IMR-90 (cell line): ENCODE measurements around the gene CBX3. TPM values are rescaled to one million over a fixed set of nuclear protein-coding genes. Genes with fewer than 3 reads are reported as not detected.
A peak's percentile ranks its signal among the peaks of the same experiment; 100 is the strongest.

Experiments used
- ATAC-seq: fragments of 200-7000 bp; cut with Tn5 transposase; 2 replicates; pipeline ENCODE4 v1.9.1; 2020; ENCODE audit warnings: low read depth, mild to moderate bottlenecking, moderate library complexity
- BruUV-seq: library from RNA; stranded (reverse); fragments of 400-500 nt; replicated peaks from 2 replicates; lab custom pipeline; 2021; lab: Mats Ljungman, UMichigan
- CTCF ChIA-PET: fragments of 300-600 bp; formaldehyde crosslinking; extraction: SDS; loops from one replicate; lab custom pipeline; 2021; ENCODE audit warnings: antibody characterized with exemption; lab: Yijun Ruan, JAX
- POLR2A ChIA-PET: fragments of 300-600 bp; sonication (Branson Sonifier 250); formaldehyde crosslinking; loops from one replicate; lab custom pipeline; 2022; ENCODE audit warnings: antibody characterized with exemption; ENCODE audit not compliant: unreplicated experiment; lab: Charles Lee
- DNase-seq: peaks from one replicate; pipeline ENCODE4 v3.0.0; 2013
- H2AFZ ChIP-seq: replicated peaks from 2 replicates; pipeline ENCODE3; 2013; ENCODE audit warnings: low read length, mild to moderate bottlenecking; ENCODE audit not compliant: poor library complexity
- H2AK5ac ChIP-seq: 2 replicates; pipeline ENCODE4 v1.6.1; 2013; ENCODE audit warnings: low read depth, low read length, inconsistent platforms
- H2AK9ac ChIP-seq: replicated peaks from 2 replicates; pipeline ENCODE3; 2013; ENCODE audit warnings: mild to moderate bottlenecking, low read depth, low read length, moderate library complexity; ENCODE audit not compliant: poor library complexity
- H2BK120ac ChIP-seq: 2 replicates; pipeline ENCODE4 v1.6.1; 2013; ENCODE audit warnings: low read depth, low read length, inconsistent platforms
- H2BK15ac ChIP-seq: 3 replicates; pipeline ENCODE4 v1.6.1; 2013; ENCODE audit warnings: low read depth, low read length, inconsistent platforms
- H2BK20ac ChIP-seq: 2 replicates; pipeline ENCODE4 v1.6.1; 2013; ENCODE audit warnings: low read depth, mild to moderate bottlenecking, inconsistent platforms, low read length, moderate library complexity
- H2BK5ac ChIP-seq: 2 replicates; pipeline ENCODE4 v1.6.1; 2013; ENCODE audit warnings: mild to moderate bottlenecking, low read depth, low read length, inconsistent platforms; ENCODE audit not compliant: poor library complexity, severe bottlenecking
- H3K14ac ChIP-seq: replicated peaks from 2 replicates; pipeline ENCODE4 v1.6.1; 2013; ENCODE audit warnings: low read depth, low read length, inconsistent platforms
- H3K18ac ChIP-seq: 2 replicates; pipeline ENCODE4 v1.6.1; 2013; ENCODE audit warnings: low read depth, low read length, control low read depth
- H3K23ac ChIP-seq: 2 replicates; pipeline ENCODE4 v1.6.1; 2013; ENCODE audit warnings: low read depth, low read length, inconsistent platforms
- H3K27ac ChIP-seq: 2 replicates; pipeline ENCODE4 v1.5.1; 2013; ENCODE audit warnings: mild to moderate bottlenecking, control low read depth, low read length; ENCODE audit not compliant: insufficient read depth
- H3K27me3 ChIP-seq: 2 replicates; pipeline ENCODE4 v1.6.1; 2013; ENCODE audit warnings: low read length; ENCODE audit not compliant: control insufficient read depth, insufficient read depth
- H3K36me3 ChIP-seq: 2 replicates; pipeline ENCODE4 v1.6.1; 2013; ENCODE audit warnings: low read length, mixed read lengths; ENCODE audit not compliant: control insufficient read depth, insufficient read depth
- H3K4ac ChIP-seq: 2 replicates; pipeline ENCODE4 v1.6.1; 2013; ENCODE audit warnings: low read depth, low read length, inconsistent platforms
- H3K4me1 ChIP-seq: 2 replicates; pipeline ENCODE4 v1.6.1; 2013; ENCODE audit warnings: low read length, mixed read lengths; ENCODE audit not compliant: control insufficient read depth, insufficient read depth
- H3K4me2 ChIP-seq: 2 replicates; pipeline ENCODE4 v1.6.1; 2013; ENCODE audit warnings: low read depth, mild to moderate bottlenecking, control low read depth, low read length, moderate library complexity
- H3K4me3 ChIP-seq: 2 replicates; pipeline ENCODE4 v1.5.1; 2013; ENCODE audit warnings: low read depth, mild to moderate bottlenecking, control low read depth, low read length, moderate library complexity; ENCODE audit not compliant: insufficient read depth
- H3K56ac ChIP-seq: 2 replicates; pipeline ENCODE4 v1.6.1; 2013; ENCODE audit warnings: low read length, inconsistent platforms; ENCODE audit not compliant: insufficient read depth; ENCODE audit errors: extremely low read depth
- H3K79me1 ChIP-seq, 2 experiments: 2 replicates each; pipeline ENCODE4 v1.6.1; 2013; ENCODE audit warnings: low read length in 2 of 2, inconsistent platforms in 1 of 2, low read depth in 1 of 2
- H3K9ac ChIP-seq: 2 replicates; pipeline ENCODE4 v1.6.1; 2013; ENCODE audit warnings: low read depth, low read length, control low read depth
- H3K9me1 ChIP-seq: 2 replicates; pipeline ENCODE4 v1.6.1; 2013; ENCODE audit warnings: low read length, inconsistent platforms; ENCODE audit not compliant: insufficient read depth
- H3K9me3 ChIP-seq: 2 replicates; pipeline ENCODE4 v1.6.1; 2013; ENCODE audit warnings: low read length; ENCODE audit not compliant: control insufficient read depth, insufficient read depth
- H4K20me1 ChIP-seq: 2 replicates; pipeline ENCODE4 v1.6.1; 2013; ENCODE audit warnings: low read length, inconsistent platforms; ENCODE audit not compliant: insufficient read depth
- H4K5ac ChIP-seq: 2 replicates; pipeline ENCODE4 v1.6.1; 2013; ENCODE audit warnings: mild to moderate bottlenecking, low read depth, low read length, control low read depth
- H4K8ac ChIP-seq, 2 experiments: 2 replicates each; pipeline ENCODE4 v1.6.1; 2013; ENCODE audit warnings: low read depth in 2 of 2, low read length in 2 of 2, control low read depth in 1 of 2, inconsistent platforms in 1 of 2
- H4K91ac ChIP-seq: 2 replicates; pipeline ENCODE4 v1.6.1; 2013; ENCODE audit warnings: low read depth, low read length, inconsistent platforms; ENCODE audit not compliant: insufficient read depth
- BHLHE40 ChIP-seq: fragments of 150-350 bp; IDR thresholded peaks from 2 replicates; pipeline ENCODE4 v1.6.1; 2016; ENCODE audit warnings: mild to moderate bottlenecking, low read depth, low read length
- CEBPB ChIP-seq: IDR thresholded peaks from 2 replicates; pipeline ENCODE4 v1.6.1; 2012; ENCODE audit warnings: low read depth, low read length, improper control_type of control experiment
- CHD1 ChIP-seq: IDR thresholded peaks from 2 replicates; pipeline ENCODE4 v1.6.1; 2012; ENCODE audit warnings: low read depth, low read length, improper control_type of control experiment
- FOS ChIP-seq: fragments of 150-350 bp; IDR thresholded peaks from 2 replicates; pipeline ENCODE4 v1.6.1; 2016; ENCODE audit warnings: low read depth, low read length
- MAFK ChIP-seq: IDR thresholded peaks from 2 replicates; pipeline ENCODE4 v1.6.1; 2012; ENCODE audit warnings: low read depth, low read length, improper control_type of control experiment
- MAZ ChIP-seq: IDR thresholded peaks from 2 replicates; pipeline ENCODE4 v1.6.1; 2012; ENCODE audit warnings: low read depth, mild to moderate bottlenecking, low read length, improper control_type of control experiment, moderate library complexity, borderline replicate concordance
- MXI1 ChIP-seq: IDR thresholded peaks from 2 replicates; pipeline ENCODE4 v1.6.1; 2012; ENCODE audit warnings: low read depth, mild to moderate bottlenecking, low read length, moderate library complexity, borderline replicate concordance
- NFE2L2 ChIP-seq: fragments of 150-350 bp; IDR thresholded peaks from 2 replicates; pipeline ENCODE4 v1.6.1; 2016; ENCODE audit warnings: low read depth, mild to moderate bottlenecking, low read length
- POLR2A ChIP-seq: IDR thresholded peaks from 2 replicates; pipeline ENCODE4 v1.6.1; 2012; ENCODE audit warnings: mild to moderate bottlenecking, low read depth, low read length
- RAD21 ChIP-seq: IDR thresholded peaks from 2 replicates; pipeline ENCODE4 v1.6.1; 2012; ENCODE audit warnings: low read length, improper control_type of control experiment
- RCOR1 ChIP-seq: IDR thresholded peaks from 2 replicates; pipeline ENCODE4 v1.6.1; 2012; ENCODE audit warnings: mild to moderate bottlenecking, low read length, improper control_type of control experiment; ENCODE audit not compliant: insufficient replicate concordance
- RFX5 ChIP-seq: IDR thresholded peaks from 2 replicates; pipeline ENCODE4 v1.8.0; 2012; ENCODE audit warnings: low read depth, mild to moderate bottlenecking, low read length, moderate library complexity
- SMC3 ChIP-seq: fragments of 150-350 bp; IDR thresholded peaks from 2 replicates; pipeline ENCODE4 v1.6.1; 2016; ENCODE audit warnings: low read depth, mild to moderate bottlenecking, antibody characterized with exemption, low read length, moderate library complexity
- WGBS, 2 experiments: methylation state at CpG; one replicate each; pipeline versions ENCODE4 v1.1.5 to v1.1.7; 2013; ENCODE audit warnings: missing lambda C conversion rate in 2 of 2; ENCODE audit not compliant: insufficient read length in 1 of 2; ENCODE audit errors: extremely low coverage in 2 of 2; 5-methylcytosine and 5-hydroxymethylcytosine counted together
- dilution Hi-C: fragments of 300-500 bp; cut with HindIII; formaldehyde crosslinking; loops from one replicate; pipeline ENCODE4 v1.14.3; 2018; ENCODE audit warnings: low sequenced_read_pairs; ENCODE audit not compliant: unreplicated experiment
- in situ Hi-C: fragments of 300-500 bp; cut with MboI; formaldehyde crosslinking; loops from 3 replicates; pipeline ENCODE4 v1.14.3; 2019; ENCODE audit warnings: low sequenced_read_pairs, inconsistent platforms, mixed read lengths
- intact Hi-C: fragments of 100-400 bp; cut with micrococcal nuclease; formaldehyde crosslinking; loops from 2 replicates; pipeline ENCODE4 v1.10.0; 2022
- polyA plus RNA-seq, 3 experiments: library from polyadenylated mRNA; depleted of rRNA; stranded (reverse); fragments of >200 nt; gene quantifications; 2 replicates each; pipeline ENCODE4 v1.2.3, GENCODE V29; 2012; ENCODE audit warnings: low replicate concordance in 1 of 3
- total RNA-seq: library from RNA; depleted of rRNA; stranded (reverse); fragments of >200 nt; gene quantifications from 2 replicates; pipeline ENCODE4 v1.2.3, GENCODE V29; 2012
- TF ChIP-seq, protein P1 (sequence below): conservative IDR thresholded peaks from 2 replicates; pipeline ENCODE4 v1.5.1; 2012; ENCODE audit warnings: mild to moderate bottlenecking, low read depth, low read length, improper control_type of control experiment
- TF ChIP-seq, protein P2 (sequence below): fragments of 150-350 bp; IDR thresholded peaks from 2 replicates; pipeline ENCODE4 v1.6.1; 2016; ENCODE audit warnings: low read depth, mild to moderate bottlenecking, low read length, moderate library complexity, borderline replicate concordance

The CBX3 gene
- total and polyA plus RNA-seq, 2 of the 4 experiments (the other 2 are of a cell fraction) = 38.2 to 76.5 TPM

DNA sequence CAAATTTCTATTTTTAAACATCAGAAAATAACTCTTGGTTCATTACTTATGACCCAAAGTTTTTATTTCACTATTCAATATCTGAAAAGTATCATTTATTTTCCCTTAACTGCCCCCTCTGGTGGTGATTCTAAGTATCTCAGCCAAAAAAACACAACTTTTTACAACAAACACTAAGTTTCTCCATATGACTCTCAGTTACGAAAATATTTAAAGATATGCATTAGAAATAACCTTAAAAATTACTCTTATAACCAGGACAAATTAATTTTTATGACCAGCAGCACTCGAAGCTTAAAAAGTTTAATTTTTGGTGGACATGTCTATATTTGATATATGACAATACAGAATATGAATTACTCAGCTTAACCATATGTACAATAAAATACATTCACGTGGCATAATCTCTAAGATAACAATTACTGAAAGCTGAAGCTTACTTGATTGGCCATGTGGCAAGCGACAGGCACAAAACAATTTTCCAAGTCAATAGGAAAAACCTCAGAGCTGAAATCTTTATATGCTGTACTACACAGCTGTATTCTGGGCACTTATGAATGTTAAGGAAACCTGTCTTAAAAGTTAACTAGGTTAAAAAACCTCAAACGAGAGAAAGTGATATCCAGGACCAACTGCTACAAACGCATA lies 3.3 kb upstream of the CBX3 start:
- WGBS, 2 experiments = 0% methylated on average over 2 of the region's 6 CpGs; no CpG with 5 or more reads in 1 of the 2 experiments
- POLR2A ChIA-PET = no interaction called here
- peak overlapping the region; percentile 34; the same call in 1 of the 2 replicates for H3K27ac ChIP-seq

More for the DNA sequence above, 3.3 kb upstream of the CBX3 start:
- Histone ChIP-seq H2BK20ac (no peak overlapping the region), H3K14ac (no peak overlapping the region), H4K91ac (no peak overlapping the region), H4K8ac (no peak overlapping the region), H2BK120ac (no peak overlapping the region), H3K27me3 (no peaks in the 10 kb centered on the region), H4K20me1 (peaks cover 82% of the 10 kb centered on the region), H3K9me3 (no peaks in the 10 kb centered on the region), H4K5ac (no peak overlapping the region), H2AK5ac (no peak overlapping the region), H2AFZ (no peak overlapping the region), H3K9me1 (no peaks in the 10 kb centered on the region), H2AK9ac (no peak overlapping the region), H3K23ac (peak overlapping the region; percentile 35; the same call in 1 of the 2 replicates), H3K9ac (peak overlapping the region; percentile 97), H2BK5ac (peak overlapping the region; percentile 93), H3K18ac (no peak overlapping the region), H3K4me2 (peak overlapping the region; percentile 85), H3K4me3 (peak overlapping the region; percentile 81), H3K56ac (peak overlapping the region; percentile 63), H2BK15ac (no peak overlapping the region), H3K4ac (no peak overlapping the region), H3K4me1 (peaks cover 5% of the 10 kb centered on the region), H3K36me3 (peaks cover 30% of the 10 kb centered on the region), H3K79me1 (peaks cover 7 to 15% of the 10 kb centered on the region in 2 experiments; a peak in 3 of 4 replicates)
- BruUV-seq = no TSS peak
- CTCF ChIA-PET = interaction anchor here (0.6 to 2.7 kb wide), 9 partner anchors 9 to 119 kb away, joined by 3 to 12 read pairs (median 4); no protein-coding TSS in a partner anchor
- in situ Hi-C loops = loop anchor here (10.0 kb wide), 2 partner anchors 907 to 947 kb away; partner anchors contain the start of genes HOXA2, HOXA5 and HOXA6
- intact Hi-C loops = loop anchor here (1.0 to 5.0 kb wide), 4 partner anchors 42 to 306 kb away; no protein-coding TSS in a partner anchor
- ATAC-seq = no peak
- TF ChIP-seq FOS (no peak), RAD21 (no peak), CEBPB (no peak), RFX5 (no peak), MAFK (no peak), RCOR1 (no peak), BHLHE40 (no peak), MAZ (no peak), SMC3 (peak; percentile 45; the same call in 1 of the 2 replicates), POLR2A (no peak), NFE2L2 (no peak), MXI1 (peak; percentile 76), CHD1 (no peak)
- TF ChIP-seq, protein P1, sequence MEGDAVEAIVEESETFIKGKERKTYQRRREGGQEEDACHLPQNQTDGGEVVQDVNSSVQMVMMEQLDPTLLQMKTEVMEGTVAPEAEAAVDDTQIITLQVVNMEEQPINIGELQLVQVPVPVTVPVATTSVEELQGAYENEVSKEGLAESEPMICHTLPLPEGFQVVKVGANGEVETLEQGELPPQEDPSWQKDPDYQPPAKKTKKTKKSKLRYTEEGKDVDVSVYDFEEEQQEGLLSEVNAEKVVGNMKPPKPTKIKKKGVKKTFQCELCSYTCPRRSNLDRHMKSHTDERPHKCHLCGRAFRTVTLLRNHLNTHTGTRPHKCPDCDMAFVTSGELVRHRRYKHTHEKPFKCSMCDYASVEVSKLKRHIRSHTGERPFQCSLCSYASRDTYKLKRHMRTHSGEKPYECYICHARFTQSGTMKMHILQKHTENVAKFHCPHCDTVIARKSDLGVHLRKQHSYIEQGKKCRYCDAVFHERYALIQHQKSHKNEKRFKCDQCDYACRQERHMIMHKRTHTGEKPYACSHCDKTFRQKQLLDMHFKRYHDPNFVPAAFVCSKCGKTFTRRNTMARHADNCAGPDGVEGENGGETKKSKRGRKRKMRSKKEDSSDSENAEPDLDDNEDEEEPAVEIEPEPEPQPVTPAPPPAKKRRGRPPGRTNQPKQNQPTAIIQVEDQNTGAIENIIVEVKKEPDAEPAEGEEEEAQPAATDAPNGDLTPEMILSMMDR = peak; percentile 54
- TF ChIP-seq, protein P2, sequence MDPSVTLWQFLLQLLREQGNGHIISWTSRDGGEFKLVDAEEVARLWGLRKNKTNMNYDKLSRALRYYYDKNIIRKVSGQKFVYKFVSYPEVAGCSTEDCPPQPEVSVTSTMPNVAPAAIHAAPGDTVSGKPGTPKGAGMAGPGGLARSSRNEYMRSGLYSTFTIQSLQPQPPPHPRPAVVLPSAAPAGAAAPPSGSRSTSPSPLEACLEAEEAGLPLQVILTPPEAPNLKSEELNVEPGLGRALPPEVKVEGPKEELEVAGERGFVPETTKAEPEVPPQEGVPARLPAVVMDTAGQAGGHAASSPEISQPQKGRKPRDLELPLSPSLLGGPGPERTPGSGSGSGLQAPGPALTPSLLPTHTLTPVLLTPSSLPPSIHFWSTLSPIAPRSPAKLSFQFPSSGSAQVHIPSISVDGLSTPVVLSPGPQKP = no peak
- dilution Hi-C loops = no loop called here
- no peak for DNase-seq
